GM21367 (cell line): ENCODE measurements around the gene HAO2.

Experiments
- ATAC-seq: cut with Tn5 transposase; IDR thresholded peaks from one replicate; pipeline ENCODE4 v1.9.1; 2021; ENCODE audit not compliant: unreplicated experiment

Gene HAO2

GRCh38 chr1:119379117-119379516 lies 10.5 kb downstream of the HAO2 start:
- no peak for ATAC-seq

- ATAC-seq = no peak
These were observed 11.7 kb downstream of the HAO2 start for GRCh38 chr1:119380304-119380703.

- ATAC-seq = no peak
These were observed 12.5 kb downstream of the HAO2 start for GRCh38 chr1:119380983-119381662.

GRCh38 chr1:119384591-119384990 lies 16.0 kb downstream of the HAO2 start:
- ATAC-seq = no peak

- ATAC-seq = no peak
These were observed 17.1 kb downstream of the HAO2 start for GRCh38 chr1:119385650-119386049.

- ATAC-seq = no peak
These were observed 19.3 kb downstream of the HAO2 start for GRCh38 chr1:119387858-119388257.

GRCh38 chr1:119388450-119388849 lies 19.9 kb downstream of the HAO2 start:
- ATAC-seq = no peak

GRCh38 chr1:119390526-119390925 lies 21.9 kb downstream of the HAO2 start:
- no peak for ATAC-seq

GRCh38 chr1:119391749-119392148 lies 23.2 kb downstream of the HAO2 start:
- no peak for ATAC-seq

GRCh38 chr1:119394085-119394484 lies 25.5 kb downstream of the HAO2 start:
- no peak for ATAC-seq

GRCh38 chr1:119396982-119397381 lies 28.4 kb downstream of the HAO2 start:
- no peak for ATAC-seq

GRCh38 chr1:119397986-119398385 lies 29.4 kb downstream of the HAO2 start:
- no peak for ATAC-seq

GRCh38 chr1:119404736-119405135 lies 36.2 kb downstream of the HAO2 start:
- no peak for ATAC-seq

- no peak for ATAC-seq
These were observed 41.1 kb downstream of the HAO2 start for GRCh38 chr1:119409731-119410130.

- no peak for ATAC-seq
These were observed 42.4 kb downstream of the HAO2 start for GRCh38 chr1:119410961-119411360.

- ATAC-seq = no peak
These were observed 46.4 kb downstream of the HAO2 start, which contains the start of gene HSD3B2 for GRCh38 chr1:119414950-119415349. Gene HSD3B2 (plus strand): TSS chr1:119415150. CDS start chr1:119415420, 270 bp downstream.

GRCh38 chr1:119416006-119416640 lies 47.5 kb downstream of the HAO2 start:
- no peak for ATAC-seq

GRCh38 chr1:119419109-119419508 lies 50.5 kb downstream of the HAO2 start:
- no peak for ATAC-seq

- ATAC-seq = no peak
These were observed 52.1 kb downstream of the HAO2 start for GRCh38 chr1:119420638-119421037.

- no peak for ATAC-seq
These were observed 54.0 kb downstream of the HAO2 start for GRCh38 chr1:119422631-119423030.

GRCh38 chr1:119428991-119429390 lies 60.4 kb downstream of the HAO2 start:
- no peak for ATAC-seq

- ATAC-seq = no peak
These were observed 61.1 kb downstream of the HAO2 start for GRCh38 chr1:119429687-119430086.

GRCh38 chr1:119430486-119430885 lies 61.9 kb downstream of the HAO2 start:
- ATAC-seq = no peak
